HG03135 (cell line): Measurements from ENCODE around the gene MIS12.

Experiments
- ATAC-seq: cut with Tn5 transposase; IDR thresholded peaks from one replicate; pipeline ENCODE4 v1.9.1; 2021; ENCODE audit warnings: mild to moderate bottlenecking, moderate library complexity; ENCODE audit not compliant: unreplicated experiment

The MIS12 gene

DNA sequence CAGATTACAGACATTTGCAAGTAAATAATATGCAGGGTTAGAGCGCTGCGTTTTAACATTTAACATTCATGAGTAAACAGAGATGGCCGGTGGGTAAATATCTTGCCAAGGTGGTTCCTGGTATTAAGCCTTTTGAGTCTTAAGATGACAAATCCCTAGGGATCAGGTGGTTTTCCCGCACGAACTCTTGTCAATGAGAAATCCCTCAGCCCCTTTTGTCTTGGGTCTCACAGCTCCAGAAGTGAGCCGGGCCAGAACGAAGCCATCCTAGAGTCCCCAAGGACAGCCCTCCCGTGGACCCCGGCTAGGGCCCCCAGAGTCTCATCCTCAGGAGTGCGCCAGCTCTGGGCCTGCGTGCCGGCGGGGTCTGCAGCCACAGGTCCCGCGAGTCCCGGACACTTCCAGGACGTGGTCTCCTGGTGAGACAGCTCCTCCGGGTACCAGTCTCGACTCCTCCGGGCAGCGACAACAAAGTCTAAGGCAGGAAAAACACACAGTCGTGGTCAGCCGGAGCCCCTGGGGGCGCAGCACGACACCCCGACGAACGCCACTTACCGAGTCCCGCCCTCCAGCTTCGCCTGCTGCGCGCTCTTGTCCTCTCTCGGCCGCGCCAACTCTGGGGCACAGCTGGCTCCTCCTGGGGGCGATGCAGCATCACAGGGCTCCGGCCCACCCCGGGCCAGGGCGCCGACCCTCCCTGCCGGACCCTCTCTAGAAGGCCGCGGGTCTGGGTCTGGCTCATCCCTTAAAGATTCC is 13.3 kb downstream of the MIS12 start:
- ATAC-seq = no peak

DNA sequence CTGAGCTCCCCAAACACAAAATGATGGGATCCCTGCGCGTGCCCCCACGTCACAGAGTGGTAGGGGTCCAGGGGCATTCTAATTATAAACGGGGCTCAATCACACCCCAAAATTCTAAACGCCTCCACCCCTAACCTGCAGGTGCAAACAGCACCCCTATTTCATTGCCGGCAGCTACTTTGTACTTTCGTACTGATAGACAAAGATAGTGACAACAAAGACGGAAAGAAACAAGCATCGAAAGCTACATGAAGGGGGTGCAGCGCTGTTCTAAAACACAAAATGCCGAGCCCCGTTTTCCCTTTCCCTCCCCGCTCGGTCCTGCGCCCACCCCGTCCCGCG is 13.9 kb downstream of the MIS12 start:
- ATAC-seq = no peak

DNA sequence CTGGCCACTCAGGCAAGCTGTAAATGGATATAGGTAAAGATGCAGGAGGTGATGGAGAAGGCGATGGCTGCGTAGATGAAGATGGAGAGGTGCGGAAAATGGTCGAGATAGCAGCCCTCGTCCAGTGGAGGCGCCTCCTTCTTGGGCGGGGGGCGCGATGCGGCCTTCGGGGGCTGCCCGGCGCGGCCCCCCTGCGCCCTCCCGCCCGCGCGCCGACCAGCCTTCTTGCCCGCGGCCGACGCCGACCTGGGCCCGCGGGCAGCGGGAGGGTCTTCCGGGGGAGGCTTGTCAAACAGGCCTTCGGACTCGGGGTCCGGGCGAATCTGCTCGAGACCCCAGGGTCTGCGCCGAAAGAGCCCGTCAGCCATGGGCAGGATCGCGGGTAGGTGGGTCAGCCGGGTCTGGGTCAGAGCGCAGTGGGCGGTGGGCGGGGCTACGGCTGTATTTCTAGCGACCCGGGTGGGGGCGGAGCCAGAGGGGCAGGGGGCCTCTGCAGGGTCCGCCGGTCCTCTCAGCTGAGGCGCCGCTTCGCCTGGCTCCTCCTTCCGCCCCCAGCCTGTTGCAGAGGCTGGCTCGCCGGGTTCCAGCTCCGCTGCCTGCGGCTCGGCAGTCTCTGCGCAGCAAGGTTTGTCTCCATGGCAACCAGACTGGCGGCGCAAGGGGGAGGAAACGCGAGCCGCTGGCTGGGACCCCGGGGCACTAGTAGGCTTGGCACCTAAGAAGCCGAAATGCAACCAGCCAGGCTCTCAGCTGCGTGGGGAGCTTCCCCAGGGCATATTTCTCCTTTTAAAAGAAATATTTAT is 14.4 kb downstream of the MIS12 start:
- no peak for ATAC-seq

DNA sequence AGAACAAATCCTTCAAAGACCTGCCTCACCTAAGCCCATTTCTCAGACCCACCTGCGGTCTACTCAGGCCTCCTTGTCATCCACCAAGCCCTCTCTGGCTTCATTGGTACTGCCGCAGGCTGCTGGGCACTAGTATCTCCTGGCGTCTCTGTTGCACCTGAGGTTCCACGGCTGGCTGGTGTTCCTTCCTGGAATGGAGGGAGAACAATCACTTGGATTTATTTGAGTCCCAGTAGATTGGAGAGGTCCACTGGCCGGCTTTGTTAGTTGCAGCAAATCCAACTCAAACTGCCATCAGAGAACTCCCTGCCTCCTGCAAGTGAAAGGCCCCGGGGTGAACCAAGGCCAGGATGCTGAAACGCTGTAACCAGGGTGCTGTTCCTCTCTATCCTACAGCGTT is 15.3 kb downstream of the MIS12 start:
- ATAC-seq = no peak

DNA sequence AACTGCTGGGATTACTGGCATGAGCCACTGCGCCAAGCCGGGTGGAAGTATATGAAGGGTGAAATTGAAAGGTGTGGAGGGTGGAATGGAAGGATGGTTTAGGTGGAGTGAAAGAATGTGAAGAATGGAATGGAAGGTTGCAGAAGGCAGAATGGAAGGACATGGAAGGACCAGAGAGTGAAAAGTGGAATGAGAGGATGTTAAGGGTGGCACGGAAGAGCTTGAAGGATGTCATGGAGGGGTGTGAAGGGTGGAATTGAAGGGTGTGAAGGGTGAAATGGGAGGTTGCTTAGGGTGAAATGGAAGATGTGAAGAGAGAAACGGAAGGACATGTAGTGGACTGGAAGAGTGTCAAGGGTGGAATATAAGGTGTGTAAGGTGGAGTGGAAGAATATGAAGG is 16.2 kb downstream of the MIS12 start:
- no peak for ATAC-seq

DNA sequence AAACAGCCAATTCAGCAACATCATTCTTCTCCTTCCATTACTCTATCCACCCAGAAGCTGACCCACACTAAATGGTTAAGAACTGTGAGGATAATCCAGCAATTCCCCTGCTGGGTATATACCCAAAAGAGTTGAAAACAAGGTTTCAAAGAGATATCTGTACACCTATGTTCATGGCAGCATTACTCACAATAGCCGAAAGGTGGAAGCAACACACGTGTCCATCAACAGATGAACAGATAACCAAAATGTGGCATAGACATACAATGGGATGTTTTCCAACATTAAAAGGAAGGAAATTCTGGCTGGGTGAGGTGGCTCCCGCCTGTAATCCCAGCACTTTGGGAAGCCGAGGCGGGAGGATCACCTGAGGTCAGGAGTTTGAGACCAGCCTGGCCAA is 19.9 kb downstream of the MIS12 start:
- no peak for ATAC-seq

DNA sequence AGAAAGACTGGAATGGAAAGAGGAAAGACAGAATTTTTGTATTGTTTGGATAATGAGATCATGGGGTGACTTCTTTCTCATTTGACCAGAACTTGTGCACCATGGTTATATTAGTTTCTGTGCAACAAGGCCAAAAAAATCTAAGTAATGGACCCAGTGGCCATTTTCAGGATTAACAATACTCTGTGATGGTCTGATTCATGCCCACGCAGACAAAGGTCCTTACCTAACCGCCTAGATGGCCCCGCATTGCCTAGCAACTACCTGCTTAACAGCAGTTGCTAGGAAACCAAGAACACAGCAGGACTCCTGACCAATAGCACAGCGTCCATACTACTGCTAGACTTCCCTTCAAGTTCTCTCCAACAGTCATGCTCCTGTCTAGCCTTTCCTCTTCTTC is 22.4 kb downstream of the MIS12 start:
- ATAC-seq = no peak

DNA sequence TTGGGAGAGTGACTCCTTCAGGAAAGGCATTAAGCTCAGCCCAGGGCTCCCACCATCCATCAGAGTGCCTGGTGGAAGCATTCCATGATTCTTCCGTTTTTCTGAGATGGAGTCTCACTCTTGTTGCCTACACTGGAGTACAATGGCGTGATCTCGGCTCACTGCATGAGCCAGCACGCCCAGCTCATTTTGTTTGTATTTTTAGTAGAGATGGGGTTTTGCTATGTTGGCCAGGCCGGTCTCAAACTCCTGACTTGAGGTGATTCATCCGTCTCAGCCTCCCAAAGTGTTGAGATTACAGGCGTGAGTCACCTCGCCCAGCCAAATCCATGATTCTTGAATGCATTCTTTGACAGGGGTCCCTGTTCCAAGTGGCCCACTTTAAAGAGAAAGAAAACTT is 23.1 kb downstream of the MIS12 start:
- ATAC-seq = no peak

DNA sequence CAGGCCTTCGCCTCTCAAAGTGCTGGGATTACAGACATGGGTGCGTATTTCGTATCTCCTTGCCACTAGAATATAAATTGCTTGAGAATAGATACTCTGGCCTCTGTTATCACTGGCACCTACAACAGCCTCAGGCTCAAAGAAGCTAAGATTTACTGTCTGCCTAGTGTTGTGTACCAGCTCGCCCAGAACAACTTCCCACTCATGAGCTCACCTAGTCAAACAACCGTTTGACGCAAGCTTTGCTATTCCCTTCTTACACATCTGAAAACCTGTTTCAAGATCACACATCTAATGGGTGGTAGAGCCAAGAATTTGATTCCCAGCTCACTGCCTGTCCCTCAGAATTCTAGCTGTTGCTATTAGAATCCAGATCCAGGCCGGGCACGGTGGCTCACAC is 24.4 kb downstream of the MIS12 start:
- no peak for ATAC-seq

DNA sequence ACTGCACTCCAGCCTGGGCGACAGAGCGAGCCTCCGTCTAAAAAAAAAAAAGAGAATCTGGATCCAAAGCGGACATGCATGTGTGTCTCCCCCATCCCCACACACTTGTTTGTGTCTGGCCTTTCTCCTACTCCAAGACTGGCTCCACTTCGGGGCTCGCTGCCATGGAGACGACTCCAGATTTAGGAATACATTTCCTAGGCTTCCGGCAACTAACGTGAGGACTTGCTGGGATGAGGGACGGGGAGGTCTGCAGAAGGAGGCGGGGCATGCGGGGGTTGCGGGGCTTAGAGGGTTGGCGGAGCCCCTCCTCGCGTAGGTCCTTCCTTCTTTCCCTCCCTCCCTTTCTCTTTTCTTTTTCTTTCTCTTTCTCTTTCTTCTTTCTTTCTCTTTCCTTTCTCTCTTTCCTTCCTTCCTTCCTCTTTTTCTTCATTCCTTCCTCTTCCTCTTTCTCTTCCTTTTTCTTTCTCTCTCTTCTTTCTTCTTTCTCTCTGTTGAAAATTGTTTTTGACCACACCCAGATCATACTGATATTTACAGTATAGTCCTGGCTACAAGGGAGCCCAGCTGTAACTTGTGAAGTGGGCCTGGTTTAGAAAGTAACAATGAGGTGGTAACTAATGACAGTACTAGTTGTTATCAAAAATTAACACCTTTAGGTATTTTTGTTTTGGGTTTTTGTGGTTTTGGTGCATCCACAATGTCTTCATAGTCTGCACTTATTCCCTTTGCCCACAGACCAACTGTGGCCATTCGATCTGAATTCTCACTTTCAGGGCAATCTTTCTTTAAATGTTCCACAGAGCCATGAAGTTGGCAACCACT is 25.2 kb downstream of the MIS12 start:
- no peak for ATAC-seq

DNA sequence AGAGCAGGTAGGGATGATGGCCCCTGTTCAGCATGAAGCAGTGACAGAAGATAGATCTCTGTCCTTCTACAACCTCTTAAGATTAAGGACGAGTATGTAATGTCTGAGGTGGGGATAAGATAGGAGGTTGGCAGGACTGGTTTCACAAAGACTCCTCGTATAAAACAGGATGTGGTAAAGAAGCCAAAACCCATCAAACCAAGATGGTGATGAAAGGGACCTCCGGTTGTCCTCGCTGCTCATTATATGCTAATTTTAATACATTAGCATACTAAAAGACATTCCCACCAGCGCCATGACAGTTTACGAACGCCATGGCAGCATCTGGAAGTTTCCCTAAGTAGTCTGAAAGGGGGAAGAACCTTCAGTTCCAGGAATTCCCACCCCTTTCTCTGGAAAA is 27.3 kb downstream of the MIS12 start:
- ATAC-seq = no peak

DNA sequence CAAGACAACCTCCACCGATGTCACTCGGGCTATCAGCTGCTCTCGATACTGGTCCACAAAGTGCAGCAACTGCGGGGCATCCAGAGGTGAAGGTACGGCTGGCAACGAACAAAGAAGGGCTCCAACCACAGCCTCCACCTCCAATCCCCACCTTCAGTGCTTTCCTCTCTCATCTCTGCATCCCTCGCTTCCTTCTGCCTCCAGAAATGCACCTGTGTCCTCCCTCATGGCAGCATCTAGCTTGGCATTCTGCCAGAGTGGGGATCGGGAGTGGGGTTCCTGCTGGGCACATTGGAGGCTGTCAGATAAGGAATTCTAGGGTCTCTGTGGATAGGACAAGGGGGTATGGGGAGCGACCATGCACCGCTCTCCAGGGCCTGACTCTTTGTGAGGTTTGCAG is 28.6 kb downstream of the MIS12 start:
- no peak for ATAC-seq

DNA sequence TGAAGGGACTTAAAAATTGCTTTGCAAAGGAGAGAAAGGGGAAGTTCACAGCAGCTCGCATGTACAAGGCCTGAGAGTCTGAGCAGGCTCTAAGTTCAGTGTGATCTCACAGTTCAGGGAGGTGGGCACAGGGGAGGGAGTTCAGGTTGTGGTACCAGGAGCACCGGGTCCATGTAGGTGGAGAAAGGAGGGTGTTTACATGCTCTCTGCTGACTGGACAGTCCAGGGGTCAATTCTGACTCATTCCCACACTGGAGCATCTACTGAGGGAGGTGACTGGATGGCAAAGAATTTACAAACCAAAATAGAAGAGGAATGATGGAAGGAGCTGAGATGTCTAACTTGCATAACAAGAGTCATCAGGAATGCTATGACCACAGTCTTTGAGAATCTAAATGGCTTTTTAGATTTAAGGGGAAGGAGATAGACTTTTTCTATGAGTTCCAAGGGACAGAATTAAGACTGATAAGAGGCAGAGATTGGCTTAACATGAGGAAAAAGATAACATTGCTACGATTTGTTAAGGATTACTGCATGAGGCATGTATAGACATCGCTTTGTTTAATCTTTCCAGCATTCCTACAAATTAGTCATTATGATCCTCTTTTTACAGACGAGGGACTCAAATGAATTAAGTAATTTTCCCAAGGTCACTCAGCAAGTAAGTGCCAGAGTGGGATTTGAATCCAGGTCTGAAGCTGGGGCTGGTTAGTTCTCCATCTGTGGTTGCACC is 29.9 kb downstream of the MIS12 start:
- ATAC-seq = no peak

DNA sequence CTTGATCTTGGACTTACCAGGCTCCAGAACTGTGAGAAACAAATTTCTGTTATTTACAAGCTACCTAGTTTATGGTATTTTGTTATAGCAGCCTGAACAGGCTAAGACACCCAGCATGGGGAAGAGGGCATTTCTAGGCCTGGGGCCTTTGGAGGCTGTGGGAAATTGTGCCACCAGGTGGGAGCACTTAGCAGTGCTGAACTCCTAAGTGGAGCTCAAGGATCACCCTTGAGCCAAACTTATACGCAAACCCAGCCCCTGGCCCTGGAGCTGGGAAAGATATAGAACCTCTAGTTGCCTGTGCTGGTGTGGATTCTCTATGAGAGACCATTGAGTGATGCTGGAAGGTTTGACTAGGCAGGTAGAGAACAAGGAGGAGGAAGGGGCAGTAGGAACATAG is 36.1 kb downstream of the MIS12 start:
- ATAC-seq = no peak

DNA sequence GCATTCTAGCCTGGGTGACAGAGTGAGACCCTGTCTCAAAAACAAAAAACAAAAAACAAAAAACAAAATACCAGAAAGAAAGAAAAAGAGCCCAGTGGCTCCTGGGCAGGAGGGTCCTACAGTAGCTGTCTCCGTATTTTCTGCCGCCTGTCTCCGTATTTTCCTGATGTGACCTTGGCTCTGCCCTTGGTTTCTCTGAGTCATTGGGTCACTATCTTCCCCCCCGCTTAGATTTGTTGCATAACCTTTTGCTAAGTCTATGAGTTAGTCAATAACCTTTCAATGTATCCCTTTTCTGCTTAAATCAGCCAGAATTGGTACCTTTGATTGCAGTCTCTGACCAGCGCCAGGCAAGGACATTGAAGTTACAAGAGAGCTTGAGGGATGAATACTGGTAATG is 36.9 kb downstream of the MIS12 start:
- ATAC-seq = no peak

DNA sequence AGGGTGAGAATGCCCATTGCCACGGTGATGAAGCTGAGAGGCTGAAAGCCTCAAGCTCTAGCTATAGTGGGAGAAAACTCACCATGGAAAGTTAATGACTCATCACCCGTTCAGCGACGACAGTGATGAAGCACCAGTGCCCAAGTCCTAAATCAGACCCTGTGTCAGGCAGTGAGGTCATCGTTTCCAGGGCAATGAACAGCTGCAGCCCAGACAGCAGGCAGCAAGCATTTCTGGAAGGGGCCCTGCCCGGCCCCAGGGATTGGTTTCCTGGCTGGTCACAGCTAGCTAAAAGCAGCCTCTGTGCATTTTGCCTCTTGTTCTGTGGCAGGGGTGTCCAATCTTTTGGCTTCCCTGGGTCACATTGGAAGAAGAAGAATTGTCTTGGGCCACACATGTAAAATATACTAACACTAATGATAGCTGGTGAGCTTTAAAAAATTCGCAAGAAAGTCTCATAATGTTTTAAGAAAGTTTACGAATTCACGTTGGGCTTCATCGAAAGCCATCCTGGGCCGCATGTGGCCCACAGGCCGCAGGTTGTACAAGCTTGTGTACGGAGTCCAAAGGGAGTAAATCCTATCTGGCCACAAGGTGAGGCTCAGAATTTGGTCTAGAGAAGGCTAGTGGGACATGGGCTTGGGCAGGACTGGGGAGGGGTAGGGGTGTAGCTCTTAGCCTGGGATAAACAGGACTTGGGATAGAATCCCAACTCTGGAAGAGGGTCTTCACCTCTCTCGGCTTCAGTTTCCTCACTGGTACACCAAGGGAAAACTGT is 40.6 kb downstream of the MIS12 start:
- no peak for ATAC-seq

DNA sequence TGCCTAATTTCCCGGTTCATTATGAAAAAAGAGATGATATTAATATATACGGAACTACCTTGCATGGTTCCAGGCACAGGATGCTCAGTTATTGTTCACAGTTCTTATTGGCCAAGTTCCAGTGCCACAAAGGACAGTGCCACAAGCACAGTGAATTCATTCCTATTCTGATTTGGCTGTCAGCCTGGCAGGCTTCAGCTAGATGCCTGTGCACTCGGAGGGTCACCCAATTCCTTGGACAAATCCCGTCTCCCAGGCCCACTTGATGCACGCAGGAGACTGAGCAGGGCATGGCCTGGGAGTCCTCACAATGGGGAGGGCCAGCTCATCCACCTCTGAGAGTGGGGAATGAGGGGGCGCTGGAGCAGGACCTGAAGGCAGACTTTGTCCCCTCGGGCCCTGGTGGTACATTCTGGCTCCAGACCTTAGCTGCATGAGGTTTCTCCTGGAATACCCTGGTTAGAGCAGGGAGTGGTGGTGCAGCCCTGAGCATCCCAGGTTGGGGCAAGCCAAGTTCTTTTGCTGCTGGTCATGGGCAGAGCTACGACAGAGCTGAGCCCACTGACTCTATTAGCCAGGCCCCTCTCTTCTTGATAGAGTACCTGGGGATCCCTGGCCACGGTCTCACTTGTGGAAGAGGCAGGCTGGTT is 41.4 kb downstream of the MIS12 start:
- ATAC-seq = no peak

DNA sequence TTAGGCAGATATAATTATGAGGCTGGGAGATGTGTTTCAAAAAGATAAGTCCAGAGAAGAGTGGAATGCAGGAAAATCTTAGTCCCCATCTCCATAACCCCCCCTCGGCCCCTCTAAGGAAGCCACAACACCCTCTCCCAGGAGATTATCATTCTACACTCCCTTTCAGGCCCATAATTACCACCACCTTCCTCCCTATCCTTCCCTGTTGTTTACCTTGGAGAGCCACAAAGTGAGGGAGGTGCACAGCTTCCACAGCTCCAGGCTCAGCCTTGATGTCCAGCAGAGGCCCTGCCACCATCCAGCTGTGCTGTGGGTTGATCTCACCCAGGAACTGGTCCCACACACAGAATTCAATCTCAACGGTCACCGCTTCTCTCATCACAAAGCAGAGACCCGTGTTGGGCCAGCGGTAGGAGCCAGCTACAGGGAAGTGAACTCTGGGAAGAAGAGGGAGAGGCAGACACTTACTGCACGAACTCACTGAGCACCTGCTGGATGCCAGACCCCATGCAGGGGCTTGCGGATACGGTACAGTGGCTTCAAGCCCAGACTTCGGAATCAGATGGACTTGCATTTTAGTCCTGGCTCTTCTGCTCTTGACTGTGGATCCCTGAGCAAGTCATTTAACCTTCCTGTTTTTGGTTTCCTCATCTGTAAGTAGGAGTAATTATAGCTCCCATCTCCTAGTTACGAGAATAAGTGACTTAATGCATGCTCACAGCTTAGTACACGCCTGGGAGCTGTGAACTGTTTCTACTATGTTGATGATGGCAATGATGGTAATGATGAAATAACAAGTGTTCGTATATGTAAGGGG is 44.1 kb downstream of the MIS12 start:
- no peak for ATAC-seq

DNA sequence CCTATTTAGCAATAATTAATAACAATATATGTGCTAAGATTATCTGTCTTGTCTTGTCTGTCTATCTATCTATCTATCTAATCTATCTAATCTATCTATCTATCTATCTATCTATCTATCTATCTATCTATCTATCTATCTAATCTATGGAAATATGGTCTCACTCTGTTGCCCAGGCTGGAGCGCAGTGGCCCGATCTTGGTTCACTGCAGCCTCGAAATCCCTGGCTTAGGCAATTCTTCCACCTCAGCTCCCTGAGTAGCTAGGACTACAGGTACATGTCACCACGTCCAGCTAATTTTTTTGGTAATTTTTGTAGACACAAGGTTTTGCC is 44.7 kb downstream of the MIS12 start:
- no peak for ATAC-seq
